Esophagus mucosa (tissue), 1 donor: ENCODE results near the gene HYAL4. TPM values are rescaled to one million over a fixed set of nuclear protein-coding genes. Genes with fewer than 3 reads are reported as not detected.

ENCODE experiments used
- ATAC-seq: fragments of 200-7000 bp; cut with Tn5 transposase; one replicate; pipeline ENCODE4 v1.9.1; 2020
- total RNA-seq: library from RNA; stranded (reverse); gene quantifications from one replicate; pipeline ENCODE4 v1.2.4, GENCODE V29; 2023
- donor health status: DM: yes; HTN: yes; CAD: no.

HYAL4 gene
- total RNA-seq, 1 donor from 2014 or later = not detected

GRCh38 chr7:123917878-123918277, 72.9 kb downstream of the HYAL4 start:
- ATAC-seq = no peak

GRCh38 chr7:123918309-123918708, 73.3 kb downstream of the HYAL4 start:
- ATAC-seq = no peak

- ATAC-seq = no peak
These were observed 78.6 kb downstream of the HYAL4 start for GRCh38 chr7:123923599-123923998.

- no peak for ATAC-seq
These were observed 80.0 kb downstream of the HYAL4 start, which contains the start of gene SPAM1 for GRCh38 chr7:123924941-123925340. Gene SPAM1, plus strand, starts transcription at chr7:123925241. Its CDS starts 28,330 bp downstream, at chr7:123953571.

Other genes starting within 250 kb of the HYAL4 start
- gene ASB15, start 243.3 kb upstream of the HYAL4 start, total RNA-seq = not detected
- gene LMOD2, start 189.3 kb upstream of the HYAL4 start, total RNA-seq = not detected
- gene WASL, start 96.2 kb upstream of the HYAL4 start, total RNA-seq = 31.2 TPM
- not detected for gene SPAM1, start 80.1 kb downstream of the HYAL4 start, total RNA-seq
- gene TMEM229A, start 187.9 kb downstream of the HYAL4 start, total RNA-seq = not detected